Natural killer cell (primary cell): ENCODE data around the gene TAS2R43. TPM values are rescaled to one million over a fixed set of nuclear protein-coding genes. Genes with fewer than 3 reads are reported as not detected.
"Not testable (repeated sequence)": the region's sequence is repeated elsewhere in the genome, so short reads cannot be mapped to it uniquely, and the experiment has no call there.

Experiments
- ATAC-seq, 3 donors: fragments of 150-1000 bp in 2 of 3; fragments of 200-7000 bp in 1 of 3; cut with Tn5 transposase; 1 replicate in 1 of 3; 2 replicates in 2 of 3; pipeline ENCODE4 v1.10.0; 2021; ENCODE audit warnings: mild to moderate bottlenecking in 2 of 3, moderate library complexity in 2 of 3
- DNase-seq, 2 donors: peaks; one replicate each; pipeline versions ENCODE4 v3.0.0 to v3.0.0-alpha.2; 2013 to 2021; ENCODE audit warnings: mixed read lengths in 1 of 2
- H3K27ac ChIP-seq: one replicate; pipeline ENCODE4 v1.5.1; 2013; ENCODE audit warnings: mild to moderate bottlenecking, low read length
- H3K27me3 ChIP-seq: one replicate; pipeline ENCODE4 v1.6.1; 2013; ENCODE audit warnings: low read length; ENCODE audit not compliant: control insufficient read depth, insufficient read depth
- H3K36me3 ChIP-seq: one replicate; pipeline ENCODE4 v1.6.1; 2013; ENCODE audit warnings: low read length; ENCODE audit not compliant: control insufficient read depth, insufficient read depth
- H3K4me1 ChIP-seq: one replicate; pipeline ENCODE4 v1.6.1; 2013; ENCODE audit warnings: low read length; ENCODE audit not compliant: control insufficient read depth, insufficient read depth
- H3K4me3 ChIP-seq: one replicate; pipeline ENCODE4 v1.5.1; 2013; ENCODE audit warnings: low read length
- H3K9me3 ChIP-seq: one replicate; pipeline ENCODE4 v1.6.1; 2013; ENCODE audit warnings: low read length; ENCODE audit not compliant: control insufficient read depth, insufficient read depth
- H3K27ac Mint-ChIP-seq, 2 donors: one replicate each; pipeline ENCODE4 v1.8.0; 2022; ENCODE audit warnings: mild to moderate bottlenecking in 2 of 2, mixed read lengths in 2 of 2, moderate library complexity in 1 of 2
- H3K27me3 Mint-ChIP-seq, 2 donors: one replicate each; pipeline ENCODE4 v1.8.0; 2022; ENCODE audit warnings: low read depth in 2 of 2, mixed read lengths in 2 of 2
- H3K36me3 Mint-ChIP-seq: one replicate; pipeline ENCODE4 v1.8.0; 2022; ENCODE audit warnings: mixed read lengths
- H3K4me1 Mint-ChIP-seq, 2 donors: one replicate each; pipeline ENCODE4 v1.8.0; 2022; ENCODE audit warnings: mixed read lengths in 2 of 2
- H3K4me3 Mint-ChIP-seq: one replicate; pipeline ENCODE4 v1.8.0; 2022; ENCODE audit warnings: mild to moderate bottlenecking, moderate library complexity, mixed read lengths
- H3K9me3 Mint-ChIP-seq, 2 donors: one replicate each; pipeline ENCODE4 v1.8.0; 2022; ENCODE audit warnings: mixed read lengths in 2 of 2
- WGBS: methylation state at CpG from one replicate; pipeline ENCODE4 v1.1.7; 2013; ENCODE audit warnings: missing lambda C conversion rate; ENCODE audit not compliant: insufficient coverage; 5-methylcytosine and 5-hydroxymethylcytosine counted together
- intact Hi-C: fragments of 100-400 bp; cut with micrococcal nuclease; formaldehyde crosslinking; loops from one replicate; pipeline ENCODE4 v1.14.2; 2022
- total RNA-seq, 4 donors: library from RNA; stranded (reverse); fragments of 120-200 nt in 1 of 4; gene quantifications; one replicate each; pipeline versions ENCODE4 v1.2.3 to v1.2.4, GENCODE V29; 2013 to 2022
- TF ChIP-seq, protein P1 (sequence below): fragments of 200-600 bp; IDR thresholded peaks from one replicate; pipeline ENCODE4 v1.8.0; 2022; ENCODE audit warnings: antibody characterized with exemption

Gene TAS2R43
- total RNA-seq, 3 donors from 2014 or later (not counting 1 experiment from before 2014, with no cell fraction given): 2.1 to 6.7 (median 4.5) TPM

DNA sequence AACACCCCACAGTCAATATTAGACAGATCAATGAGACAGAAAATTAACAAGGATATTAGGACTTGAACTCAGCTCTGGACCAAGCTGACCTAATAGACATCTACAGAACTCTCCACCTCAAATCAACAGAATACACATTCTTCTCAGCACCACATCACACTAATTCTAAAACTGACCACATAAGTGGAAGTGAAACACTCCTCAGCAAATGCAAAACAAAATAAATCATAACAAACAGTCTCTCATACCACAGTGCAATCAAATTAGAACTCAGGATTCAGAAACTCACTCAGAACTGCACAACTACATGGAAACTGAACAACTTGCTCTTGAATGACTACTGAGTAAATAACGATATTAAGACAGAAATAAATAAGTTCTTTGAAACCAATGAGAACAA lies 19.1 kb upstream of the TAS2R43 start:
- H3K4me3 ChIP-seq, H3K36me3 ChIP-seq, H3K9me3 ChIP-seq, H3K4me1 ChIP-seq, H3K27ac Mint-ChIP-seq, intact Hi-C loops, DNase-seq, H3K9me3 Mint-ChIP-seq, H3K36me3 Mint-ChIP-seq, H3K27me3 ChIP-seq, H3K27ac ChIP-seq, ATAC-seq, H3K27me3 Mint-ChIP-seq, H3K4me3 Mint-ChIP-seq: not testable (repeated sequence)
- no CpG with 5 or more reads among the region's 1 CpG for WGBS
- H3K4me1 Mint-ChIP-seq: peaks cover 68 to 76% of the 10 kb centered on the region in 2 donors

DNA sequence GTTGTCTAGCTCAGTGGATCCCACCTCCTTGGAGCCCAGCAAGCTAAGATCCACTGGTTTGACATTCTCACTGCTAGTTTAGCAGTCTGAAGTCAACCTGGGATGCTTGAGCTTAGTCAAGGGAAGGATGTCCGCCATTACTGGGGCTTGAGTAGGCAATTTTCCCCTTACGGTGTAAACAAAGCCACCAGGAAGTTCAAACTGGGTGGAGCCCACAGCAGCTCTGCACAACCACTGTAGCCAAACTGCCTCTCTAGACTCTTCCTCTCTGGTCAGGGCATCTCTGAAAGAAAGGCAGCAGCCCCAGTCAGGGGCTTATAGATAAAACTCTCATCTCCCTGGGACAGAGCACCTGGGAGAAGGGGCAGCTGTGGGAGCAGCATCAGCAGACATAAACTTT lies 16.7 kb upstream of the TAS2R43 start:
- H3K4me3 Mint-ChIP-seq: peak overlapping the region; percentile 72

DNA sequence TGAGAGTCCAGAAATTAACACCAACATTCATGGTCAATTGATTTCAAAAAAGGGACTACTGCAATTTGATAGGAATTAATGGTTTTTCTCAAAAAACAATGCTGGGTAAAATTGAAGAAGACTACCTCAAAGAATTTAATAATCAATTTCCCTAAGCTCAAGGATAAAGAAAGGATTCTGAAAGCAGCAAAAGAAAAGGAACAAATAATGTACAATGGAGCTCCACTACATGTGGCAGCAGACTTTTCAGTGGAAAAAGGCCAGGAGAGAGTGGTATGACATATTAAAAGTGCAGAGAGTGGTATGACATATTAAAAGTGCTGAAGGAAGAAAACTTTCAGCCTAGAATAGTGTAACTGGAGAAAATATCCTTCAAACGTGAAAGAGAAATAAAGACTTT lies 15.6 kb upstream of the TAS2R43 start:
- ATAC-seq (no peak), DNase-seq (no peak)
- Histone ChIP-seq H3K9me3 (no peaks in the 10 kb centered on the region), H3K27me3 (no peaks in the 10 kb centered on the region), H3K4me3 (no peak overlapping the region), H3K4me1 (peaks cover 9% of the 10 kb centered on the region), H3K36me3 (no peaks in the 10 kb centered on the region), H3K27ac (no peak overlapping the region)
- Mint-ChIP-seq H3K27me3 (no peaks in the 10 kb centered on the region), H3K36me3 (peaks cover 8% of the 10 kb centered on the region), H3K9me3 (peaks cover 0 to 9% of the 10 kb centered on the region in 2 donors), H3K4me1 (peaks cover 51 to 58% of the 10 kb centered on the region in 2 donors), H3K27ac (peak overlapping the region; percentile 28 to 45), H3K4me3 (peak overlapping the region; percentile 1)
- TF ChIP-seq, protein P1, sequence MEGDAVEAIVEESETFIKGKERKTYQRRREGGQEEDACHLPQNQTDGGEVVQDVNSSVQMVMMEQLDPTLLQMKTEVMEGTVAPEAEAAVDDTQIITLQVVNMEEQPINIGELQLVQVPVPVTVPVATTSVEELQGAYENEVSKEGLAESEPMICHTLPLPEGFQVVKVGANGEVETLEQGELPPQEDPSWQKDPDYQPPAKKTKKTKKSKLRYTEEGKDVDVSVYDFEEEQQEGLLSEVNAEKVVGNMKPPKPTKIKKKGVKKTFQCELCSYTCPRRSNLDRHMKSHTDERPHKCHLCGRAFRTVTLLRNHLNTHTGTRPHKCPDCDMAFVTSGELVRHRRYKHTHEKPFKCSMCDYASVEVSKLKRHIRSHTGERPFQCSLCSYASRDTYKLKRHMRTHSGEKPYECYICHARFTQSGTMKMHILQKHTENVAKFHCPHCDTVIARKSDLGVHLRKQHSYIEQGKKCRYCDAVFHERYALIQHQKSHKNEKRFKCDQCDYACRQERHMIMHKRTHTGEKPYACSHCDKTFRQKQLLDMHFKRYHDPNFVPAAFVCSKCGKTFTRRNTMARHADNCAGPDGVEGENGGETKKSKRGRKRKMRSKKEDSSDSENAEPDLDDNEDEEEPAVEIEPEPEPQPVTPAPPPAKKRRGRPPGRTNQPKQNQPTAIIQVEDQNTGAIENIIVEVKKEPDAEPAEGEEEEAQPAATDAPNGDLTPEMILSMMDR: no peak
- intact Hi-C loops: no loop called here
- 86% methylated on average over 1 of the region's 1 CpG for WGBS

More for the DNA sequence above, 16.7 kb upstream of the TAS2R43 start:
- Mint-ChIP-seq H3K27me3 (no peaks in the 10 kb centered on the region), H3K9me3 (peaks cover 0 to 8% of the 10 kb centered on the region in 2 donors), H3K27ac (peak overlapping the region; percentile 68 to 75), H3K36me3 (peaks cover 8% of the 10 kb centered on the region), H3K4me1 (peaks cover 52 to 67% of the 10 kb centered on the region in 2 donors)
- Histone ChIP-seq H3K4me1 (peaks cover 9% of the 10 kb centered on the region), H3K9me3 (no peaks in the 10 kb centered on the region), H3K36me3 (no peaks in the 10 kb centered on the region), H3K27me3 (no peaks in the 10 kb centered on the region), H3K27ac (no peak overlapping the region), H3K4me3 (no peak overlapping the region)
- no peak for DNase-seq
- intact Hi-C loops: no loop called here
- peak in 1 of 3 donors; percentile 55 for ATAC-seq
- TF ChIP-seq, protein P1: no peak
- WGBS: 67% methylated on average over 2 of the region's 2 CpGs

DNA sequence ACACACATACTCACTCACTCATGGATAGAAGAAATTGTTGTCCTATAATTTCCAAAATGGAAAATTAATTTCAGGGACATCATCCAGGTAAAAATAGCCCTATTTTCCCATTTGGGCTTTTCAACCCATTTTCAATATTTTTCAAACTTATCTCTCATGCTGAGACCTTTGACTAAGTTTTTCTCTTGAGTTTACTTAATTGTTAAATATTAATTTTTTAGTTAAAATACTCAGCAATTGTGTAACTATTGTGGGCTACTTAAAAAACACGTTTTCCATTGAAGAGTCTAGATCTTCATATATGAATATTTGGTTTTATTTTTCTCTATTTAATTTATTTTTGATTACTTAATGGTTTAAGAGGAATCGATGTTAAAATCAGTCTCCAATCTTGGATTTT lies 14.2 kb upstream of the TAS2R43 start:
- Histone ChIP-seq H3K36me3 (no peaks in the 10 kb centered on the region), H3K9me3 (no peaks in the 10 kb centered on the region), H3K27me3 (no peaks in the 10 kb centered on the region), H3K4me1 (peaks cover 9% of the 10 kb centered on the region), H3K4me3 (no peak overlapping the region), H3K27ac (no peak overlapping the region)
- Mint-ChIP-seq H3K27ac (no peak overlapping the region), H3K27me3 (no peaks in the 10 kb centered on the region), H3K4me1 (peaks cover 52 to 56% of the 10 kb centered on the region in 2 donors), H3K9me3 (peaks cover 0 to 5% of the 10 kb centered on the region in 2 donors), H3K4me3 (no peak overlapping the region), H3K36me3 (peaks cover 2% of the 10 kb centered on the region)
- intact Hi-C loops: no loop called here
- DNase-seq: no peak
- TF ChIP-seq, protein P1: no peak
- no CpG with 5 or more reads among the region's 2 CpGs for WGBS
- ATAC-seq: no peak
